Measurements from ENCODE around the gene ALG14.

GRCh38 chr1:94998748-94999147 is 74.0 kb downstream of the ALG14 start:
- TF ChIP-seq CTCF (IDR thresholded peaks at IDR 0.05; ENCODE audit: poor library complexity, severe bottlenecking) (no peak), EZH2 (IDR thresholded peaks at IDR 0.05; ENCODE audit: borderline replicate concordance, insufficient read depth, low read length, poor library complexity, severe bottlenecking) (no peak), POLR2AphosphoS5 (IDR thresholded peaks at IDR 0.05) (no peak), SMC3 (conservative IDR thresholded peaks at IDR 0.05; ENCODE audit: poor library complexity) (no peak)

Measured in neural cell (in vitro differentiated cells).